Bronchial epithelial cell (primary cell): ENCODE results near the gene MMP20. TPM values are rescaled to one million over a fixed set of nuclear protein-coding genes. Genes with fewer than 3 reads are reported as not detected.

ENCODE experiments used
- DNase-seq: peaks from one replicate; pipeline ENCODE4 v3.0.0-alpha.2; 2010; ENCODE audit warnings: low read depth
- FAIRE-seq: peaks from 2 replicates; lab custom pipeline; 2011; peaks lifted over from hg19 to GRCh38; lab: Jason Lieb, UNC
- H3K27me3 ChIP-seq: 2 replicates; pipeline ENCODE4 v1.5.1; 2011; ENCODE audit warnings: low read length; ENCODE audit not compliant: control insufficient read depth, insufficient read depth
- H3K36me3 ChIP-seq: 2 replicates; pipeline ENCODE4 v1.5.1; 2011; ENCODE audit warnings: low read length; ENCODE audit not compliant: control insufficient read depth, insufficient read depth
- H3K4me3 ChIP-seq: 2 replicates; pipeline ENCODE4 v1.5.1; 2011; ENCODE audit warnings: mild to moderate bottlenecking, low read depth, low read length, control low read depth
- total RNA-seq: library from RNA; depleted of rRNA; stranded (reverse); fragments of >200 nt; gene quantifications from 2 replicates; pipeline ENCODE4 v1.2.1, GENCODE V29; 2014
- TF ChIP-seq, protein P1 (sequence below): IDR thresholded peaks from 2 replicates; pipeline ENCODE4 v1.5.1; 2011; ENCODE audit warnings: mild to moderate bottlenecking, moderate library complexity, low read length, control low read depth, inconsistent platforms; ENCODE audit not compliant: insufficient read depth, severe bottlenecking

MMP20 gene
- total RNA-seq, 1 donor from 2014 or later, result not detected

- DNase-seq (no peak), FAIRE-seq (no peak)
- Histone ChIP-seq H3K36me3 (no peaks in the 10 kb centered on the region), H3K27me3 (no peaks in the 10 kb centered on the region), H3K4me3 (no peak overlapping the region)
- TF ChIP-seq, protein P1, sequence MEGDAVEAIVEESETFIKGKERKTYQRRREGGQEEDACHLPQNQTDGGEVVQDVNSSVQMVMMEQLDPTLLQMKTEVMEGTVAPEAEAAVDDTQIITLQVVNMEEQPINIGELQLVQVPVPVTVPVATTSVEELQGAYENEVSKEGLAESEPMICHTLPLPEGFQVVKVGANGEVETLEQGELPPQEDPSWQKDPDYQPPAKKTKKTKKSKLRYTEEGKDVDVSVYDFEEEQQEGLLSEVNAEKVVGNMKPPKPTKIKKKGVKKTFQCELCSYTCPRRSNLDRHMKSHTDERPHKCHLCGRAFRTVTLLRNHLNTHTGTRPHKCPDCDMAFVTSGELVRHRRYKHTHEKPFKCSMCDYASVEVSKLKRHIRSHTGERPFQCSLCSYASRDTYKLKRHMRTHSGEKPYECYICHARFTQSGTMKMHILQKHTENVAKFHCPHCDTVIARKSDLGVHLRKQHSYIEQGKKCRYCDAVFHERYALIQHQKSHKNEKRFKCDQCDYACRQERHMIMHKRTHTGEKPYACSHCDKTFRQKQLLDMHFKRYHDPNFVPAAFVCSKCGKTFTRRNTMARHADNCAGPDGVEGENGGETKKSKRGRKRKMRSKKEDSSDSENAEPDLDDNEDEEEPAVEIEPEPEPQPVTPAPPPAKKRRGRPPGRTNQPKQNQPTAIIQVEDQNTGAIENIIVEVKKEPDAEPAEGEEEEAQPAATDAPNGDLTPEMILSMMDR, result no peak
Measured at GRCh38 chr11:102527684-102528083, 97.4 kb downstream of the MMP20 start.

GRCh38 chr11:102527041-102527440 is 98.1 kb downstream of the MMP20 start:
- Histone ChIP-seq H3K27me3 (no peaks in the 10 kb centered on the region), H3K36me3 (no peaks in the 10 kb centered on the region), H3K4me3 (no peak overlapping the region)
- FAIRE-seq, result no peak
- no peak for DNase-seq
- TF ChIP-seq, protein P1, result no peak

Other genes starting within 250 kb of the MMP20 start
- gene TMEM123, start 172.6 kb downstream of the MMP20 start, total RNA-seq, result 172 and 197 TPM in 2 replicates
- not detected in 2 replicates for gene MMP7, start 94.6 kb downstream of the MMP20 start, total RNA-seq
- not detected in 2 replicates for gene MMP27, start 80.4 kb upstream of the MMP20 start, total RNA-seq
- not detected in 2 replicates for gene MMP8, start 99.6 kb upstream of the MMP20 start, total RNA-seq
- gene MMP10, start 155.3 kb upstream of the MMP20 start, total RNA-seq, result 4.2 and 4.9 TPM in 2 replicates
- gene MMP1, start 172.8 kb upstream of the MMP20 start, total RNA-seq, result 68.1 and 168 TPM in 2 replicates
- 0.13 and 0.26 TPM in 2 replicates for gene MMP3, start 218.3 kb upstream of the MMP20 start, total RNA-seq
- gene MMP12, start 249.7 kb upstream of the MMP20 start, total RNA-seq, result not detected in 2 replicates